Activated CD8-positive, alpha-beta memory T cell treated with anti-CD3 and anti-CD28 coated beads, Interleukin-2, amount 50 U/mL, for 24 hours (primary cell): ENCODE results near the gene FMN1.

Experiments used
- DNase-seq: peaks from one replicate; pipeline ENCODE4 v3.0.0-alpha.2; 2020; ENCODE audit errors: extremely low read depth

The FMN1 gene

DNA sequence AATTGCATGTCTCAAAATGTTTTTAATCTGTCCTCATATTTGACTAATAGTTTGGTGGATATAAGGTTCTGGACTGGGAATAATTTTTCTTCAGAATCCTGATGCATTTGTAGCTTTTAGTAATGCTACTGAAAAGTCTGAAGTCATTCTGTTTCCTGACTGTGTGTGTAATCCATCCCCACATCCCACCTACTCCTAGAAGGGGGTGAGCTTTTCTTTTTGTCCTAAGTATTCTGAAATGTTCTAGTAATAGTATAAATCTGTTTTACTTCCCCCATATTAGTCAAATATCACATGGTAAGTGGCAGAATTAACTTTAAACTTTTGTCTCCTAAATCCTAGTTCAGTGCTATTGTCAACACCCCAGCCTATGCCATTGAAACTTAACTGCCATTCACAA is 313.9 kb downstream of the FMN1 start:
- no peak for DNase-seq

DNA sequence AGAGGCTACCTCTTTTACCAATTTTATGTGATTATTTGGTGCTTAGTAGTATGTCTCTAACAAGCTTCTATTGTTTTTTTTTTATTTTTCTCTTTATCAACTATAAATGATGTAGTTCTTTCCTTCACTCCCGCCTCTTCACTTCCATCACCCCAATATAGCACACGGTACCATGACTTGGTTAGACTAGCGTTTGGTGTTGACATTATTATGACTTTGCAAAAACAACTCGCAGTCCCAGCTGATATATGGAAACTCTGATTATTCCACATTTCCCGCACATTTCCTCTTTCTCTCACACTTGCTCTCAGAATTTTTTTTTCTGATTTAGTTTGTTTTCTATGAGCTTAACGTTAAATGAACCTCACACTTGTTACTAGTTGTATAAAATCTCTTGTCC is 314.5 kb downstream of the FMN1 start:
- DNase-seq: no peak

GRCh38 chr15:32878869-32879805 is 315.4 kb downstream of the FMN1 start:
- DNase-seq: no peak

GRCh38 chr15:32878342-32878741 is 316.2 kb downstream of the FMN1 start:
- DNase-seq: no peak

DNA sequence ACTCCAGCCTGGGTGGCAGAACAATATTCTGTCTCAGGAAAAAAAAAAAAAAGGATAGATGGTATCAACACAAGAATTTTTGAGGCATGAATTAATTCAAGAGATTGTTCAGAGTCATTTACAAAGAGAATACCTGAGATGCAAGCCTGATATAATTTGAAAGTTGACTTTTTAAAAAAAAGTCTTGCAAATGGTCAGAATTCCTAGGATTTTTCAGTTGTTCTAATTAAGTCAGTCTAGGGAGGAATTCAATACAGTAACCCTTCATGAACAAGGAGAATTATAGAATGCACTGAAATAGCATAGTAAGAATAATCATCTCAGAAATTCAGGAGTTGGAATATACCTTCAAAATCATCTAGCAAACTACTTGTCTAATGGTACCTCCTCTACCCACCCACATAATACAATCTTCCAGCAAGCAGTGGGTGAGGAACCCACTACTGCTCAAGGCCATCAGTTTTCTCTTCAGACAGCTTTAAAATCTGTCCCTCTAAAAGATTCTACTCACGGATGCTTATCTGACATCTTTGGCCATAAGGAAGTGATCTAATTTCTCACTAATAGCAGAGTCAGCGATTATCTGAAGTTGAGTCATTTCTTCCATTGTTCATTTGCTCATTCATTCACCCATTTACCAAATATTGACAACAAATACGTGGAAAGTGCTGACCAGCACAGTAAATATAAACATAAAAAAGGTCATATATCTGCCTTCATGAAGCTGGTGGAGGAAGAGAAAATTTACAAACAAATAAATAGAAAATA is 317.1 kb downstream of the FMN1 start:
- no peak for DNase-seq

- DNase-seq: no peak
Measured at GRCh38 chr15:32873284-32874114, 321.0 kb downstream of the FMN1 start.

GRCh38 chr15:32872621-32873283 is 321.8 kb downstream of the FMN1 start:
- DNase-seq: no peak

DNA sequence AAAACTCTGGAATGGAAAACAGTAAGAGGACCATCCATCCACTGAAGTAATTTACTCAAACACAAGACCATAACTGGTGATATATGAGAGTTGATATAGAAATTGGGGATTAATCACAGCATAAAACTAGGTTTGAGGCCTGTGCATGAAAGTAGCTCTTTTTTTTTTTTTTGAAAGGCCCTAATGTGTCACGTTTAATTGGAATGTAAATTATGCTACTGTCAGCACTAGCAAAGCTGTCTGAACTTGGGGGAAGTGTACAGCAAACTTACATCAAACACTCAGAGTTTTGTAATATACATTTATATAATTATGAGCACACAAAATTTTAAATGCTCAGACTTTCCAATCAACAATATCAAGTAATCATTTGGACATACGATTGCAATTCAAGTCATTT is 322.6 kb downstream of the FMN1 start:
- no peak for DNase-seq

- no peak for DNase-seq
Measured at GRCh38 chr15:32870240-32871033, 324.1 kb downstream of the FMN1 start.

DNA sequence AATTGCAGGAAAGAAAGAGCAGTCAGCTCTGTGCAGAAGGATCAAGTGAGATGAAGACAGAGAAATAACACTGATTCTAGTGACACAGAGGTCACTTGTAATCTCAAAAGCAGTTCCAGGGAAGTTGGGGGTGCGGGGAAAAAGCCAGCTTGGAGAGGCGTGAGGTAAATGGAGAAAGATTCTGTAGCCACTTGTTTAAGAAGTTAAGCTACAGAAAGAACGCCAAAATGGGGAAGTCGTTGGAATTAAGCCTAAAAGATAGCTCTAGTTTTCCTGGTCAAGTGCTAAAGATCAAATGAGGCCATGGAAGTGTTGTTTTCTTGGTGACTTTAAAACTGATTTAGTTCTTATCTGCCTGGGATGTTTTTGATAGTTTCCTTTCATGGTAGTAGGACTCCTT is 324.7 kb downstream of the FMN1 start:
- DNase-seq: no peak

DNA sequence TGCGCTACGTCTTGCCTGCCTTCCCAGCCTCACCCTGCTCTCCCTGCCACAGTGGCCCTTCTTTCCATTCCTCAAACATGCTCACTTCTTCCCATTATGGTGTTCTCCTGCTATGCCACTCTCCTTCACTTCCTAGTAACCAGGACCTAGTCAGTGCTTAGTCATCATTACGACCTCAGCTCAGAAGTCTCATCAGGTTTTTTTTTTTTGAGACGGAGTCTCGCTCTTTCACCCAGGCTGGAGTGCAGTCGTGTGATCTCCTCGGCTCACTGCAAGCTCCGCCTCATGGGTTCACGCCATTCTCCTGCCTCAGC is 327.2 kb downstream of the FMN1 start:
- no peak for DNase-seq

DNA sequence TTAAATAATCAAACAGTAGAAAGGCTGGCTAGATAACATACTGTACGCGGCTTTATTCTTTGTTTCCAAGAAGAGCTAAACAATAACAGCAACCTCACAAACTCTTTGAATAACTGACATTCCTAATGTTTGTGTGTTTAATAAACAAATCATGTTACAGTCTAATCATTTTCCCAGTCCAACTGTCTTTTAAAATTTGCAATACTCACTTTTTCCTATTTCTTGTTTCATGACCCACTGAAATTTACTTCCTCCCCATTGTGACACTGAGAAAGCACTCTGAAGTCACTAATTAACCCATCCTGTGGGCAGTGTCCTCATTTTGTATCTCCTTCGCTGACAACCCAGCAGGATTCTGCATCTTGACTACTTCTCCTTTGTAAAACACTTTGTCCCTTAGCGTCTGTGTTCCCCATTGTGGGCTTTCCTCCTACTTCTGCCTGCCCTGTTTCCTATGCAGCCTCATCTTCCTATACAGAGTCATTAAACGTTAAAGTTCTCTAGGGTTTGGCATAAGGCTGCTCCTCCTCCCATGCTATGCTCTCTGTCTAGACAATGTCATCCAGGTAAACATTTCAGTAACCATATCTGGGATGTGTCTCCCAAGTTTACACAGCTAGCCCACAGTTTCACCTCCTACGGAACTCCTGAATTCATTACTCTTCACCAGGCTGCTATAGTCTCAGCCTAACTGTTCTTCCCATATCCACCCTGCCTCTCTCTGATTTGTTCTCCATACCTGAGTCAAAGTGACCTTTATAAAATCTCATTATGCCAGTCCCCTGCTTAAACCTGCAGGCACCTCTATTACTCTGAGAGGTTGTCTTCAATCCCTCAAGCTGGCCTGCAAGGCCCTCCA is 327.8 kb downstream of the FMN1 start:
- no peak for DNase-seq

GRCh38 chr15:32864841-32865240 is 329.7 kb downstream of the FMN1 start:
- DNase-seq: no peak

DNA sequence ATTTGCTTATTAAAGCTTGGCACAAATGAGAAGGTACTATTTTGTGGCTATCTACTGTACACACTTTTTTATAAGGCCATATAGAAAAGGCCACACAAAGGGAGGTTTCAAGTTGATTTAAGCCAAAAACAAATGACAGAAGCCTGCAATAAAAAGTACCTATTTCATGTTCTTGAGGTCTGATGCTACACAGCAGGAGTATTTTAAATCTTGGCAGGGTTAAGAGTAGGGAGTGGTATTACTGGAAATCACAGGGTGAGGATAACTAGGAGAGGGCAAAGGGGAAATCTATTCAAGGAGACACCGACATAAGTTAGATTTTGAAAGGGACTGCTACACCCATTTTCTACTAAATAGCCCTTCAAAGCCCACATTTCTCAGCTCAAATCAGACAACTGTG is 330.5 kb downstream of the FMN1 start:
- no peak for DNase-seq

DNA sequence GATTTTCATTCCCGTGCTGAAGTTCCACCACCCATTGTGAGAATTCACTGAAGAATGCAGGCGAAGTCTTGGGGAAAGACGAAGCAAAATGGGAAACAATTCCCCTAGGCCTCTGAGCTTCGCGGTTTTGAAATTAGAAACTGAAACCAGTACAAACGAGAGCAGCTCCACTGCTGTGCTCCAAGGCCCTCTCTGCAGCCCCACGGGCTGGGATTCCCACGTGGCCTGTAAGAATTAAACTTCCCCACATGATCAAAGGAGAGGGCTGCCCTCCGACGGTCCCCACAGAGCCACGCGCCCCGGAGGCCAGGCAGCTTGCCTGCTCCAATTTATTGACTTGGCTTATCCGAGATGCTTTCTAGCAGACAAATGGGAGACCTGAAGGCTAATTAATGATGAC is 332.8 kb downstream of the FMN1 start:
- DNase-seq: no peak

GRCh38 chr15:32861174-32861573 is 333.3 kb downstream of the FMN1 start:
- DNase-seq: no peak

- DNase-seq: no peak
Measured at GRCh38 chr15:32859996-32860395, 334.5 kb downstream of the FMN1 start.

GRCh38 chr15:32859251-32859650 is 335.3 kb downstream of the FMN1 start:
- no peak for DNase-seq

DNA sequence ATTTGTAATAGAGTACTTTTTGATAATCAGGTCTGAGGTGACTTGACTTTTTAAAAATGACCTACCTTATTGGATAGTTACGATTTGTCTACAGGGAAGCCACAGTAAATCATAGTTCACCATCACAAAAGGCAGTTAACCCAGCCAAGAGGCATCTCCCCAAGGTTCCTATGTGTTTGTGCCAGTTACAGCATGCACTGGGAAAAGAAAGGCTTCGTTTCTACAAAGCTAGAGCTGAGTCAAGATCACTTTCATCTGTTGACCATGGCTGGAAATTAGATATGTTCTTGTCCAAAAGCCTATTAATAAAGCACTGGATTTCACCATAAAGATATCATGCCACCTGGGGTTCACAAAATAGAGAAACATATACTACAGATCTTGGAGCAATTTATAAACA is 336.8 kb downstream of the FMN1 start:
- DNase-seq: no peak

GRCh38 chr15:32856753-32857152 is 337.8 kb downstream of the FMN1 start:
- no peak for DNase-seq
